Stomach (tissue), 4 donors: Measurements from ENCODE around the gene STK33.

Experiments used
- CTCF ChIP-seq, 7 experiments: fragments of 450-650 bp in 4 of 7; fragments of 200-600 bp in 3 of 7; sonication (generic) in 3 of 7; IDR thresholded peaks; one replicate each; pipeline ENCODE4 v1.5.1; 2016 to 2019; ENCODE audit warnings: antibody characterized with exemption in 7 of 7, control low read depth in 2 of 7, mild to moderate bottlenecking in 1 of 7
- POLR2A ChIP-seq, 4 donors: fragments of 450-650 bp; IDR thresholded peaks; one replicate each; pipeline ENCODE4 v1.6.1; 2016; ENCODE audit warnings: antibody characterized with exemption in 4 of 4, control low read depth in 2 of 4, mild to moderate bottlenecking in 1 of 4, moderate library complexity in 1 of 4

GRCh38 chr11:8593455-8593854, 573 bp downstream of the STK33 start:
- TF ChIP-seq POLR2A (IDR thresholded peaks at IDR 0.05): no peak
- TF ChIP-seq CTCF (IDR thresholded peaks at IDR 0.05): no peak
